ENCODE data around the gene RTP4. TPM values are rescaled to one million over a fixed set of nuclear protein-coding genes. Genes with fewer than 3 reads are reported as not detected.
A peak's percentile ranks its signal among the peaks of the same experiment; 100 is the strongest.
"Not testable (repeated sequence)": the region's sequence is repeated elsewhere in the genome, so short reads cannot be mapped to it uniquely, and the experiment has no call there.

RTP4 gene
- total RNA-seq, 1 donor = 7.3 TPM

GRCh38 chr3:187367561-187368103 lies 553 bp upstream of the RTP4 start:
- DNase-seq (ENCODE audit: low read depth in 2 of 3, low spot score in 2 of 3) = no peak

- peak in 2 of 3 donors; percentile 9 to 25 for DNase-seq (ENCODE audit: low read depth in 2 of 3, low spot score in 2 of 3)
Measured at GRCh38 chr3:187369089-187369447, 883 bp downstream of the RTP4 start.

GRCh38 chr3:187370051-187370450 lies 1.9 kb downstream of the RTP4 start:
- DNase-seq (ENCODE audit: low read depth in 2 of 3, low spot score in 2 of 3) = no peak

DNA sequence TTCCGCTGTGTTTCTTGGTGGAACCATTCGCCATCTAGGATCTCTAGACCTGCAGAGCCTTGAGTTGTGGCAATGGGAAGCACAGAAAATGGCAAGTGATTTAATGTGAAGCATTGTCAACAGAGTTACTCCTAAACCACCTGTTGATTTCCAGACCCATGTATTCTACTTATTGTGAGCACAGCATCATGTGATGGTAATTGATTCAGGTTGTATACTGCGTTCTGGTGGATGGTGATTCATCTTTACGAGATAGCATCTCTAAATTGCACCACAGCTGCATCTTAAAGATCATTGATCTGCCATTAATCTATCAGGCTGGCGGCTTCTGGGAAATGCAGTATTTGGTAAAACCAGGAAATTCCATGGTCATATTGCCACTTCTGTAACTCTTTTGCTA lies 7.4 kb downstream of the RTP4 start:
- no peak for DNase-seq (ENCODE audit: low read depth in 2 of 3, low spot score in 2 of 3)

- DNase-seq (ENCODE audit: low read depth in 2 of 3, low spot score in 2 of 3) = no peak
Measured at GRCh38 chr3:187377842-187378241, 9.7 kb downstream of the RTP4 start.

DNA sequence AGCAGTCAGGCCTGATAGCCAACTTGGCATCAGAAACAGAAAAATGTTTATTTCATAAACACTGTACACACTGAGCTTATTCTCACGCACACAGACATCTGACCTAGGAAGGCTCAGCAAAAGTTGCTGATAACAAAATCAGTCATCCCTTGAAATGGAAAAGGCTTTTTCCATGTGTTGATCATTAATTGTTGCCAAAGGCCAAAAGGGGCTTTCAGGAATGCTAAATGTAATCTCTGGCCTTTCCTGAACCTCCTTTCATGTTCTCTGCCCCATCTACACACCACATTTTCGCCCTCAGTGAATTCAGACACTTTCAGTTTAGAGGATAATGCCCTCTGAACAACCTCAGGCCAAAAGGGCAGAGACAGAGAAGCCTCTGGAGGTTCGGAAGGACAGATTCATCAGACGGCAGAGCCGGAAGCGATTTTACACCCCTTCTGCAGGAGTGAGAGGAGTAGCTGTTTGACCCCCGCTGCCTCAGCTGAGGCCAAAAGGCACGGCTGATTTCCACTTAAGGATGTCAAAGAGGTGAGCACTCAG lies 14.5 kb downstream of the RTP4 start:
- no peak for DNase-seq (ENCODE audit: low read depth in 2 of 3, low spot score in 2 of 3)

DNA sequence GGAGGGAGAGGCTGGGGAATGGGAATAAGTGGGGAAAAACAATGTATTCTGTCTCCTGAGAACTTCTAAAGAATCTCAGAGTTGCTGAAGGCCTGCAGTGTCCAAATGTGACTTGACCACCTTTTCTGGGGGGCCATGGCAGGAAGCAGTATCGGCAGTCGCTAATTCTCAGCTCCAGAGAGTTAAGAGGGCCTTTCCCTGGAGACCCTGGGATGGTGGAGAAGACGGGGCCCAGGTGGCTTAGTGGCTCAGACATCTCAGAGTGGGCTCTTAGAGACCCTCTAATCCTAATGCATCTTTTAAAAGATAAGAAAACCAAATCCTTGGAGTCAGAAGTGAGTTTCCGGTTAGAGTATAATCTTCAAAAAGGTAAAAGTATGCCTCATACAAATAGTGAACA lies 15.1 kb downstream of the RTP4 start:
- DNase-seq (ENCODE audit: low read depth in 2 of 3, low spot score in 2 of 3) = no peak

GRCh38 chr3:187385296-187385695 lies 17.1 kb downstream of the RTP4 start:
- no peak for DNase-seq (ENCODE audit: low read depth in 2 of 3, low spot score in 2 of 3)

GRCh38 chr3:187396661-187397060 lies 28.5 kb downstream of the RTP4 start:
- DNase-seq (ENCODE audit: low read depth in 2 of 3, low spot score in 2 of 3) = no peak

DNA sequence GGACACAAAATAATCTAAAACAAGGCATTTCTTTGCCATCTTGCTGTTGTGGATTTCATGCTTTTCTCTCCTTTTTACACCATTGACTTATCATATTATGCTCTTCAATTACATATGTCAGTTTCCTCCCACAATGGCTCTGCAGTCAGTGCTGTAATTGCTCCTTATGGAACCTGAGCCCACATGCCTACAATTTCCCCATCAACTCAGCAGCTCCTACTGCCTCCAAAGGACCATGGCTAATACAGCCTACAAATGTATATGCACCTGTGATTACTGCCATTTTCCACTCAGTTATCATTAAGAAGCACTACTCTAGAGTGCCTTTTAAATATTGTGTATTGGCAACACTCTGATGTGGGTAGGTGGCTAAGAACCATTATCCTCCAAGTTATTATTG lies 30.8 kb downstream of the RTP4 start:
- no peak for DNase-seq (ENCODE audit: low read depth in 2 of 3, low spot score in 2 of 3)

- no peak for DNase-seq (ENCODE audit: low read depth in 2 of 3, low spot score in 2 of 3)
Measured at GRCh38 chr3:187400756-187401155, 32.6 kb downstream of the RTP4 start.

DNA sequence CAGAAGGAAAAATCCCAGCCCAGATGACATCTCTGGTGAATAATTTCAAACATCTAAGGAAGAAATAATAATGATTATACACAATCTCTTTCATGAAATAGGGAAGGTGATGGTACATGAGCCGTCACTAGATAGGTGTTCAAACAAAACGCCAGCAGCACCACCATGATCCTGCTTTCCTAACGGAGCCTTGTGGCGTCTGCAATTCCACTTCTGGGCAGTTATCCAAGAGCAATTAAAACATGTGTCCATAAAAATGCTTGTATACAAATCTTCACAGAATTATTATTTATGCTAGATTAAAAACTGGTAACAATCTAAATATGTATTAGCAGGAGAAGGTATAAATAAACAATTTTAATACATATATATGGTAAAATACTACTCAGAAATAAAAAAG lies 33.7 kb downstream of the RTP4 start:
- no peak for DNase-seq (ENCODE audit: low read depth in 2 of 3, low spot score in 2 of 3)

- no peak for DNase-seq (ENCODE audit: low read depth in 2 of 3, low spot score in 2 of 3)
Measured at GRCh38 chr3:187403768-187404288, 35.6 kb downstream of the RTP4 start.

DNA sequence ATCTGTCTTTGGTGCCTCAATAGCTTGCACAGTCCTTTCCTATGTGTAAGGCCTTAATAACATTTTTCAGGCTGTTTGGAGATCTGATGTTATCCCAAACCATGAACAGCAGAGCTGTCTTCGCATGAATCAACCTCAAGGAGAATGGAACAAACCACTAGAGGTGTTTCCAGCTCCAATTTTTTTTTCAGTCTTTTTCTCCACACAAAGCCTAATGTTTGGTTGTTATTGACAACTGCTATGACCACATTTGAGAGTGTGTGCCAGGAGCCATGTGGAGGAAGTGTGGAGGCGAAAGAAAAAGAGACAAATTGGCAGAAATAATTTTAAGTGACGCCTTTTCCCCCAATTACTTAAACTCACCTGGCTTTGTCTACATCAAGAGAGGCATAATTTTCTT lies 38.7 kb downstream of the RTP4 start:
- no peak for DNase-seq (ENCODE audit: low read depth in 2 of 3, low spot score in 2 of 3)

DNA sequence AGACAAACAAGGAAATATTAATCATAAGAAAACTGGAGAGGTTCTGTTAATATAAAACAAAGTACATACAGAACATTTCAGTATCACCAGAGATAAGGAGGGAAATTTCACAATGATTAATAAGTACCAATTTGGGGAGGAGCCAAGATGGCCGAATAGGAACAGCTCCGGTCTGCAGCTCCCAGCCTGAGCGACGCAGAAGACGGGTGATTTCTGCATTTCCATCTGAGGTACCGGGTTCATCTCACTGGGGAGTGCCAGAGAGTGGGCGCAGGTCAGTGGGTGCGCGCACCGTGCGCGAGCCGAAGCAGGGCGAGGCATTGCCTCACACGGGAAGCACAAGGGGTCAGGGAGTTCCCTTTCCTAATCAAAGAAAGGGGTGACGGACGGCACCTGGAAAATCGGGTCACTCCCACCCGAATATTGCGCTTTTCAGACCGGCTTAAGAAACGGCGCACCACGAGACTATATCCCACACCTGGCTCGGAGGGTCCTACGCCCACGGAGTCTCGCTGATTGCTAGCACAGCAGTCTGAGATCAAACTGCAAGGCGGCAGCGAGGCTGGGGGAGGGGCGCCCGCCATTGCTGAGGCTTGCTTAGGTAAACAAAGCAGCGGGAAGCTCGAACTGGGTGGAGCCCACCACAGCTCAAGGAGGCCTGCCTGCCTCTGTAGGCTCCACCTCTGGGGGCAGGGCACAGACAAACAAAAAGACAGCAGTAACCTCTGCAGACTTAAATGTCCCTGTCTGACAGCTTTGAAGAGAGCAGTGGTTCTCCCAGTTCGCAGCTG lies 44.0 kb downstream of the RTP4 start:
- not testable (repeated sequence) for DNase-seq (ENCODE audit: low read depth in 2 of 3, low spot score in 2 of 3)

Other genes with a start within 250 kb of the RTP4 start
- 4.8 TPM for gene RPL39L, start 228.9 kb upstream of the RTP4 start, total RNA-seq
- not detected for gene RTP1, start 170.9 kb upstream of the RTP4 start, total RNA-seq
- gene MASP1, start 76.6 kb upstream of the RTP4 start, total RNA-seq = under 0.01 TPM